NCI-H69 (cell line): Measurements from ENCODE around the gene WNT2B.

ENCODE experiments used
- DNase-seq: peaks from one replicate; lab custom pipeline; 2025; lab: John Stamatoyannopoulos, UW

WNT2B gene

GRCh38 chr1:112504661-112505399, 3.9 kb upstream of the WNT2B start:
- no peak for DNase-seq

GRCh38 chr1:112505400-112505785, 3.4 kb upstream of the WNT2B start:
- no peak for DNase-seq

DNA sequence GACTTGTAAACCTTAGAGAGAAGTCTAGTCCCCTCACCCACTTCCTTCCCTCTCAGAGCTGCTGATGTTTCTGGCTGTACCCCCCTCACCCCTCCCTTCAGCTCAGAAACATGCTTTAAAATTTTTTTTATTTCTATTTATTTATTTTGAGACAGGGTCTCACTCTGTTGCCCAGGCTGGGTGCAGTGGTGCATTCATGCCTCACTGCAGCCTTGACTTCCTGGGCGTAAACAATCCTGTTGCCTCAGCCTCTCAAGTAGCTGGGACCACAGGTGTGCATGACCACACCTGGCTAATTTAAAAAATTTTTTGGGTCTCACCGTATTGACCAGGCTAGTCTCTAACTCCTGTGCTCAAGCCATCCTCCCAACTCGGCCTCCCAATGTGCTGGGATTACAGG, 2.9 kb upstream of the WNT2B start:
- no peak for DNase-seq

GRCh38 chr1:112506306-112506705, 2.5 kb upstream of the WNT2B start:
- DNase-seq = no peak

DNA sequence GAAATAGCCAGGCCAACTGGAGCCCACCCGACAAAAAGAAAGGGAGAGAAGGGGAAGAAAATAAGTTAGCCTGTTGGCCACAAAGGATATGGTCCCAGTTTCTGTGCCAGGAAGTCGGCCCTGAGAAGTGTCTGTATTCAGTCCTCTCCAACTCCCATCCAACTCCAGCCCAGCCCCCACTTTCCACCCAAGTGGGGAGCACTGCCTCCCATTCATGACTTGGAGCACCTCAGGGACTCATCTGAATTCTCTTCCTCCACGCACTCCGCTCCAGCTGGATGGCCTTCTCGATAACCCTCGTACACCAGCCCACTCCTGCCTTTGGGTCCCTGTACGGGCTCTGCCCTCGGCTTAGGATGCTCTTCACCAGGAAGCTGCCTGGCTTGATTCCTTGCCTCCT, 2.0 kb upstream of the WNT2B start:
- DNase-seq = no peak

DNA sequence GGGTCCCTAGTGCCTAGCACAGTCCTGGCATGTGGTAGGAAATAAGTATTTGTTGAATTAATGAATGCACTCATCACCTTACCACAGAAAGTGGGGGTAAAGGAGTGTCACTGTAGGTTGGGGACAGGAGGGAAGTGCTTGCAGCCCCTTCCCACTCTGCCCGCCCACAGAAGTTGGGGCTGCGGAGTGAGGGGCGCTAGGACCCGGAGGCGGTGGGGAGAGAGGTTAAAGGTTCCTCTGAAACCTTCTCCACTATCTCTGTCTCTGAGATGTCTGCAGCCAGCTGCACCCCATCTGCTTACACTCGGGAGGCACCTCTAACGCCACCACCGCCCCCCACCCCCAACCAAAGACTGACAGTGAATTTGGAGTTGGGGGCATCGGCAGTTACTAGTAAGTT, 1.4 kb upstream of the WNT2B start:
- DNase-seq = no peak

DNA sequence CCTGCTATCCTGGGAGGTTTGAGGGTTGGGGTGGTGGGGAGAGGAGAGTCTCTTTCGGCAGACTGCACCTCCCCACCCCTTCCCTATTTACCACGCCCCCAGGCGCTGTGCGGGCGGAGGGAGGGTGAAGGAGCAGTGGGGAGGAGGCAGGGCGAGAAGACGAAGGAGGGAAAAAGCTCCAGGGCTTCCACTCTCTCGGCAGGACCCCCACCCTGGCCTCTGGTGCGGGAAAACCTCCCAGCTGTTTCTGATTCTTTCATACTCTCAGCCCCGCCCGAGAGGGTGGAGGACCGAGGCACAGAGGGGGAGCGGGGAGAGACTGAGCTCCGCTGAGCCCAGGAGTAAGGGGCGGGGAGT, 866 bp upstream of the WNT2B start:
- peak; percentile 23 for DNase-seq

GRCh38 chr1:112509005-112509659, 367 bp downstream of the WNT2B start:
- peak; percentile 22 for DNase-seq

GRCh38 chr1:112509660-112510178, 954 bp downstream of the WNT2B start:
- DNase-seq = no peak

GRCh38 chr1:112510340-112510739, 1.6 kb downstream of the WNT2B start:
- DNase-seq = no peak

- DNase-seq = no peak
These were observed 3.1 kb downstream of the WNT2B start for GRCh38 chr1:112511897-112512296.

- DNase-seq = no peak
These were observed 4.5 kb downstream of the WNT2B start for GRCh38 chr1:112513112-112513870.

DNA sequence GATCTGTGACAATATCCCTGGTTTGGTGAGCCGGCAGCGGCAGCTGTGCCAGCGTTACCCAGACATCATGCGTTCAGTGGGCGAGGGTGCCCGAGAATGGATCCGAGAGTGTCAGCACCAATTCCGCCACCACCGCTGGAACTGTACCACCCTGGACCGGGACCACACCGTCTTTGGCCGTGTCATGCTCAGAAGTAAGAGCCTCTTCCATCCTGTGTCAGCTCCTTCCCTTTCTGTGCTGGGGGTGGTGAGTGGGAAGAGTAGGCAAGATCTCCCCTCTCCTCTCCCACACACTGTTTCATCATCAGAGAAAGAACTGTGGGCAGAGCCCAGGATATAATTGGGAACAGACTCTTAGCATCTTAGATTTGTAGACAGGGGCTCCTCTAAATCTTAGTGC, 6.1 kb downstream of the WNT2B start:
- no peak for DNase-seq

DNA sequence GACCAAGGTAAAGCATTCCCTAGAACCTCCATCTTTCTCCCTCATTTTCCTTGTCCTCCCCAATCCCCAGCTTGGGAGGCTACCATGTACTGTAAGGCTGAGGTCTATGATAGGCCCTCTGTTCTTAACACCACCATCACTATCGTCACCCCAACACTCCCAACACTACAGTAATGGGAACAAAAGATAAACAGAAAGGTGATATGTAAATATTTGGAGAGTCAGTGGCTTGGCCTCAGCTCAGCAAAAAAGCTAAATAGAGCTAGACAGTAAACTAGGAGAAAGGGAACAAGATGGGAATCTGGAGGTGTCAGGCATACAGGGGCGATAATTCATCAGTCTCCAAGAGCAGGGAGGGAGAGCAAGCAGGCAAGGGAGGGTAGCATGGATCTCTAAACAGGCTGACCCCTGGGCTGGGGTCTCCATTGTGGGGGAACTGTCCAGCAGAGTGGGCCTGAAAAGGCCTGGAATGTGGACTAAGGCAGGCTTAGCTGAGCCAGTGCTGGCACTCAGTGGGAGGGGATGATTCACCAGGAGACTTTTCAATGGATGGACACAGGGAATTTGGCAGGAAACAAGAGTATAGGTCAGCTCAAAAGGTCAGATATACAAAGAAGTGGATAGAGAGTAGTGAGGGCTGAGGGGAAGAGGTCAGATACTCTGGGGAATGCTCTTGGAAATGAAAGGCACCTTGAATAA, 6.7 kb downstream of the WNT2B start:
- no peak for DNase-seq

GRCh38 chr1:112516141-112516540, 7.4 kb downstream of the WNT2B start:
- no peak for DNase-seq

DNA sequence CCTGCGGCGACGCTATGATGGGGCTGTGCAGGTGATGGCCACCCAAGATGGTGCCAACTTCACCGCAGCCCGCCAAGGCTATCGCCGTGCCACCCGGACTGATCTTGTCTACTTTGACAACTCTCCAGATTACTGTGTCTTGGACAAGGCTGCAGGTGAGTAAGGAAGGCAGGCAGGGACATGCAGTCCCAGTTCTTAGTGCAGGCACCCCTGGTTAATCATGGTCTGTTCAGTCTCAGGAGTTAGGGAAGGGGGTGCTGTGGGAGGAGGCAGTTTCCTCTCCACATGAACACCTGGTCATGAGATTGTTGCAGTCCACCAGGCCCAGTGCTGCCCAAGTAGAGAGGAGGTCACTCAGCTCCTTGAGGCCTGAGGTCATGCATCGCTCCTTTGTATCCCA, 8.5 kb downstream of the WNT2B start:
- DNase-seq = no peak

DNA sequence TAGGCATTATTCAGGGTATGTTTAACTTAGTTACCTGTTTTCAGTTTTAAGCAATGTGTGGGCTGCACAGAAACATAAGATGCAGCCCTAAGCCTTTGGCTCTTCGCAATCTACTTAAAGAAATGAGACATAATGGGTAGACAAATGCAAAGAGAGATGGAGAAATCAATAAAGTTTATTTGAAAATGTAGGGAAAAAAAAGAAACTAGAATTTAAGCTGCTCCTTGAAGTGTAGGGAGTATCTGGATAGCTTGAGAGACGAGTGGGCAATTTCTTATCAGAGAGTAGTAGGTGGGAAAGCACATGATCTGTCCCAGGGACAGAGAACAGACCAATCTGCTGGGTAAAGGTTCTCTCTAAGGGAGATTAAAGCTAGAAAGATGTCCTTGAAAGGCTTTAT, 8.9 kb downstream of the WNT2B start:
- DNase-seq = no peak

- DNase-seq = no peak
These were observed 9.4 kb downstream of the WNT2B start for GRCh38 chr1:112518186-112518585.

DNA sequence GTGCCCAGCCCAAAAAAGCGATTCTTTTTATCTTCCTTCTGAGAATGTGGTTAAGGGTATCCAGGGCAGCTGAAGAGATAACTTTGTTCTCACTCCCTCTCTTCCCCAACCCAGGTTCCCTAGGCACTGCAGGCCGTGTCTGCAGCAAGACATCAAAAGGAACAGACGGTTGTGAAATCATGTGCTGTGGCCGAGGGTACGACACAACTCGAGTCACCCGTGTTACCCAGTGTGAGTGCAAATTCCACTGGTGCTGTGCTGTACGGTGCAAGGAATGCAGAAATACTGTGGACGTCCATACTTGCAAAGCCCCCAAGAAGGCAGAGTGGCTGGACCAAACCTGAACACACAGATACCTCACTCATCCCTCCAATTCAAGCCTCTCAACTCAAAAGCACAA, 11.4 kb downstream of the WNT2B start:
- DNase-seq = no peak

GRCh38 chr1:112522621-112523020, 13.9 kb downstream of the WNT2B start:
- DNase-seq = no peak

GRCh38 chr1:112524251-112524650, 15.5 kb downstream of the WNT2B start:
- DNase-seq = no peak

GRCh38 chr1:112524986-112525385, 16.2 kb downstream of the WNT2B start:
- no peak for DNase-seq
